Right renal pelvis (tissue), 4 donors: ENCODE results near the gene CIRBP. TPM values are rescaled to one million over a fixed set of nuclear protein-coding genes. Genes with fewer than 3 reads are reported as not detected.

Experiments
- DNase-seq, 4 donors: peaks; one replicate each; pipeline ENCODE4 v3.0.0-alpha.2; 2013; ENCODE audit warnings: low read depth in 4 of 4, low spot score in 3 of 4, missing footprints in 1 of 4
- polyA plus RNA-seq, 4 donors: library from polyadenylated mRNA; unstranded; fragments of 120-200 nt; gene quantifications; one replicate each; pipeline ENCODE4 v1.2.1, GENCODE V29; 2013; ENCODE audit not compliant: insufficient read length in 4 of 4

CIRBP gene
- polyA plus RNA-seq, 4 donors: 713 to 749 (median 717) TPM

GRCh38 chr19:1254081-1254527 is 15.0 kb upstream of the CIRBP start:
- DNase-seq: no peak

GRCh38 chr19:1254530-1255185 is 14.5 kb upstream of the CIRBP start:
- DNase-seq: no peak

- no peak for DNase-seq
Measured at GRCh38 chr19:1255186-1256161, 13.7 kb upstream of the CIRBP start.

- no peak for DNase-seq
Measured at GRCh38 chr19:1256646-1257474, 12.3 kb upstream of the CIRBP start.

GRCh38 chr19:1257475-1258162 is 11.5 kb upstream of the CIRBP start:
- no peak for DNase-seq

- no peak for DNase-seq
Measured at GRCh38 chr19:1258163-1258492, 11.0 kb upstream of the CIRBP start.

GRCh38 chr19:1258707-1259205 is 10.4 kb upstream of the CIRBP start:
- no peak for DNase-seq

- DNase-seq: no peak
Measured at GRCh38 chr19:1259206-1259875, 9.8 kb upstream of the CIRBP start.

- DNase-seq: no peak
Measured at GRCh38 chr19:1259876-1260748, 9.0 kb upstream of the CIRBP start.

GRCh38 chr19:1260749-1261537 is 8.2 kb upstream of the CIRBP start:
- peak; percentile 87 to 94 (median 92) for DNase-seq

GRCh38 chr19:1261538-1261797 is 7.7 kb upstream of the CIRBP start:
- no peak for DNase-seq

GRCh38 chr19:1261798-1262622 is 7.1 kb upstream of the CIRBP start:
- DNase-seq: no peak

GRCh38 chr19:1262623-1263123 is 6.5 kb upstream of the CIRBP start:
- no peak for DNase-seq

- DNase-seq: no peak
Measured at GRCh38 chr19:1263188-1263587, 5.9 kb upstream of the CIRBP start.

- DNase-seq: no peak
Measured at GRCh38 chr19:1264801-1265614, 4.1 kb upstream of the CIRBP start.

- no peak for DNase-seq
Measured at GRCh38 chr19:1265615-1266128, 3.5 kb upstream of the CIRBP start.
